HUDEP-2 (cell line): ENCODE data around the gene C1QTNF12.

Source experiments
- DNase-seq, 76 experiments: peaks; one replicate each; lab custom pipeline; 2025; ENCODE audit not compliant: unreplicated experiment in 76 of 76; lab: John Stamatoyannopoulos, UW

The C1QTNF12 gene

GRCh38 chr1:1282998-1283397 is 36.5 kb upstream of the C1QTNF12 start:
- no peak for DNase-seq

GRCh38 chr1:1281533-1282321 is 35.2 kb upstream of the C1QTNF12 start:
- peak in 45 of 76 experiments; percentile 8 to 62 (median 35) for DNase-seq

- no peak for DNase-seq
Measured at GRCh38 chr1:1280782-1281481, 34.4 kb upstream of the C1QTNF12 start.

- DNase-seq: no peak
Measured at GRCh38 chr1:1279028-1279427, 32.5 kb upstream of the C1QTNF12 start.

- no peak for DNase-seq
Measured at GRCh38 chr1:1278620-1279019, 32.1 kb upstream of the C1QTNF12 start.

GRCh38 chr1:1275836-1276235 is 29.3 kb upstream of the C1QTNF12 start:
- DNase-seq: no peak

- DNase-seq: no peak
Measured at GRCh38 chr1:1274931-1275431, 28.5 kb upstream of the C1QTNF12 start.

GRCh38 chr1:1274299-1274930 is 27.9 kb upstream of the C1QTNF12 start:
- peak in 1 of 76 experiments; percentile 45 for DNase-seq

- DNase-seq: peak in 74 of 76 experiments; percentile 31 to 93 (median 84)
Measured at GRCh38 chr1:1273512-1274298, 27.2 kb upstream of the C1QTNF12 start, which contains the start of gene UBE2J2. Gene UBE2J2, minus strand, starts transcription at chr1:1273854. Its CDS starts 5,862 bp downstream, at chr1:1267992.

- peak in 1 of 76 experiments; percentile 39 for DNase-seq
Measured at GRCh38 chr1:1273209-1273511, 26.6 kb upstream of the C1QTNF12 start.

- DNase-seq: peak in 5 of 76 experiments; percentile 13 to 38 (median 24)
Measured at GRCh38 chr1:1272341-1273208, 26.1 kb upstream of the C1QTNF12 start.

GRCh38 chr1:1270813-1271212 is 24.3 kb upstream of the C1QTNF12 start:
- DNase-seq: no peak

- DNase-seq: no peak
Measured at GRCh38 chr1:1268284-1268682, 21.8 kb upstream of the C1QTNF12 start.

GRCh38 chr1:1267488-1268283 is 21.2 kb upstream of the C1QTNF12 start:
- no peak for DNase-seq

GRCh38 chr1:1264868-1265272 is 18.3 kb upstream of the C1QTNF12 start:
- DNase-seq: peak in 15 of 76 experiments; percentile 5 to 34 (median 13)

- no peak for DNase-seq
Measured at GRCh38 chr1:1264026-1264425, 17.5 kb upstream of the C1QTNF12 start.

- DNase-seq: no peak
Measured at GRCh38 chr1:1262758-1263157, 16.2 kb upstream of the C1QTNF12 start.

- DNase-seq: peak in 62 of 76 experiments; percentile 6 to 69 (median 44)
Measured at GRCh38 chr1:1262071-1262470, 15.5 kb upstream of the C1QTNF12 start.
